GM12891 (cell line): ENCODE results near the gene GJB1.
"Not testable (repeated sequence)": the region's sequence is repeated elsewhere in the genome, so short reads cannot be mapped to it uniquely, and the experiment has no call there.

Experiments
- POLR2A ChIP-seq: IDR thresholded peaks from 2 replicates; pipeline ENCODE4 v1.6.1; 2011; ENCODE audit warnings: low read depth, low read length, control low read depth
- POLR2AphosphoS5 ChIP-seq: IDR thresholded peaks from 2 replicates; pipeline ENCODE4 v1.6.1; 2011; ENCODE audit warnings: low read depth, low read length, control low read depth
- POU2F2 ChIP-seq: IDR thresholded peaks from 2 replicates; pipeline ENCODE4 v1.6.1; 2011; ENCODE audit warnings: low read depth, mild to moderate bottlenecking, control low read depth, low read length, moderate library complexity
- SPI1 ChIP-seq: IDR thresholded peaks from 2 replicates; pipeline ENCODE4 v1.6.1; 2011; ENCODE audit warnings: low read depth, low read length, control low read depth
- TAF1 ChIP-seq: IDR thresholded peaks from 2 replicates; pipeline ENCODE4 v1.6.1; 2011; ENCODE audit warnings: low read depth, low read length, control low read depth

DNA sequence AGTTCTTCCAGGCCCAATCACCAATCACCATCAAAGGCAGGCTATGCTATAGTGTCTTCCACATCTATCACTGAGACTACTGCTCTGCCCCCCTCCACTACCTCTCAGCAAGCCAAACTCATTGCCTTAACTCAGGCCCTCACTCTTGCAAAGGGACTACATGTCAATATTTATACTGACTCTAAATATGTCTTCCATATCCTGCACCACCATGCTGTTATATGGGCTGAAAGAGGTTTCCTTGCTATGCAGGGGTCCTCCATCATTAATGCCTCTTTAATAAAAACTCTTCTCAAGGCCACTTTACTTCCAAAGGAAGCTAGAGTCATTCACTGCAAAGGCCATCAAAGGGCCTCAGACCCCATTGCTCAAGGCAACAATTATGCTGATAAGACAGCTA, 45.6 kb downstream of the GJB1 start:
- not testable (repeated sequence) for TF ChIP-seq POLR2A, POLR2AphosphoS5, TAF1, POU2F2, SPI1
